Activated CD4-positive, alpha-beta T cell treated with anti-CD3 and anti-CD28 coated beads for 48 hours (primary cell): ENCODE data around the gene ENDOV.

Experiments
- DNase-seq: peaks from one replicate; pipeline ENCODE4 v3.0.0-alpha.2; 2020

The ENDOV gene

GRCh38 chr17:80414803-80415625 lies at the start of gene ENDOV:
Gene ENDOV, plus strand, starts transcription at chr17:80415167. Its CDS starts 28 bp downstream, at chr17:80415195.
- peak; percentile 94 for DNase-seq

GRCh38 chr17:80365983-80366382 lies 49.0 kb upstream of the ENDOV start:
- DNase-seq = no peak

- DNase-seq = no peak
These were observed 47.5 kb upstream of the ENDOV start for GRCh38 chr17:80367503-80367902.

- DNase-seq = no peak
These were observed 43.8 kb upstream of the ENDOV start for GRCh38 chr17:80371196-80371595.

GRCh38 chr17:80372456-80372855 lies 42.5 kb upstream of the ENDOV start:
- no peak for DNase-seq

GRCh38 chr17:80372922-80373570 lies 41.9 kb upstream of the ENDOV start:
- no peak for DNase-seq

GRCh38 chr17:80374039-80374731 lies 40.8 kb upstream of the ENDOV start:
- no peak for DNase-seq

- DNase-seq = no peak
These were observed 40.0 kb upstream of the ENDOV start for GRCh38 chr17:80374732-80375585.

GRCh38 chr17:80376531-80376930 lies 38.4 kb upstream of the ENDOV start:
- no peak for DNase-seq

GRCh38 chr17:80377798-80378197 lies 37.2 kb upstream of the ENDOV start:
- DNase-seq = no peak

GRCh38 chr17:80379348-80379747 lies 35.6 kb upstream of the ENDOV start:
- DNase-seq = no peak

- DNase-seq = no peak
These were observed 34.9 kb upstream of the ENDOV start for GRCh38 chr17:80380068-80380467.

- DNase-seq = no peak
These were observed 34.4 kb upstream of the ENDOV start for GRCh38 chr17:80380555-80381002.

GRCh38 chr17:80381416-80381923 lies 33.5 kb upstream of the ENDOV start:
- no peak for DNase-seq

- DNase-seq = no peak
These were observed 32.5 kb upstream of the ENDOV start for GRCh38 chr17:80382446-80382845.

GRCh38 chr17:80382956-80383355 lies 32.0 kb upstream of the ENDOV start:
- DNase-seq = no peak

GRCh38 chr17:80384078-80384960 lies 30.6 kb upstream of the ENDOV start:
- DNase-seq = no peak

GRCh38 chr17:80385046-80385445 lies 29.9 kb upstream of the ENDOV start:
- DNase-seq = no peak

GRCh38 chr17:80386341-80386740 lies 28.6 kb upstream of the ENDOV start:
- DNase-seq = no peak

GRCh38 chr17:80387071-80387470 lies 27.9 kb upstream of the ENDOV start:
- no peak for DNase-seq

- DNase-seq = no peak
These were observed 26.8 kb upstream of the ENDOV start for GRCh38 chr17:80388175-80388574.
